SK-N-SH (cell line): Measurements from ENCODE around the gene ROM1. TPM values are rescaled to one million over a fixed set of nuclear protein-coding genes. Genes with fewer than 3 reads are reported as not detected.

Experiments
- CTCF ChIA-PET: fragments of 300-600, 350-600 bp; formaldehyde crosslinking; extraction: SDS; loops from one replicate; lab custom pipeline; 2021; lab: Yijun Ruan, JAX
- POLR2A ChIA-PET: fragments of 350-600 bp; sonication (Branson Sonifier 250); formaldehyde crosslinking; extraction: SDS; loops from one replicate; lab custom pipeline; 2020; ENCODE audit warnings: antibody characterized with exemption, inconsistent platforms; lab: Yijun Ruan, JAX
- DNase-seq: peaks from one replicate; pipeline ENCODE4 v3.0.0; 2012
- H2AFZ ChIP-seq: fragments of 200-600 bp; sonication (generic); 2 replicates; pipeline ENCODE4 v1.8.1; 2016; ENCODE audit warnings: antibody characterized with exemption, mild to moderate bottlenecking, low read depth
- H3F3A ChIP-seq: fragments of 200-600 bp; sonication (generic); replicated peaks from 2 replicates; pipeline ENCODE3; 2016; ENCODE audit warnings: antibody characterized with exemption, mild to moderate bottlenecking; ENCODE audit not compliant: insufficient read depth
- H3K27ac ChIP-seq, 2 experiments: fragments of 200-500 bp in 1 of 2; fragments of 200-600 bp in 1 of 2; sonication (Bioruptor generic) in 1 of 2; sonication (generic), shearing (Covaris generic) in 1 of 2; 2 replicates each; pipeline versions ENCODE4 v1.5.1 to v1.6.1; 2014 to 2016; ENCODE audit warnings: low read depth in 2 of 2, inconsistent platforms in 1 of 2, low read length in 1 of 2, mild to moderate bottlenecking in 1 of 2, mixed read lengths in 1 of 2
- H3K27me3 ChIP-seq: fragments of 200-600 bp; sonication (generic), shearing (Covaris generic); 2 replicates; pipeline ENCODE4 v1.6.1; 2016; ENCODE audit warnings: mixed run types; ENCODE audit not compliant: insufficient read depth
- H3K36me3 ChIP-seq, 2 experiments: fragments of 200-500 bp in 1 of 2; fragments of 200-600 bp in 1 of 2; sonication (Bioruptor generic) in 1 of 2; sonication (generic) in 1 of 2; replicated peaks in 1 of 2; 2 replicates each; pipeline versions ENCODE3 to v1.5.1; 2014 to 2016; ENCODE audit warnings: low read length in 1 of 2, mild to moderate bottlenecking in 1 of 2; ENCODE audit not compliant: insufficient read depth in 2 of 2, control insufficient read depth in 1 of 2
- H3K4me1 ChIP-seq, 2 experiments: fragments of 200-500 bp in 1 of 2; fragments of 200-600 bp in 1 of 2; sonication (Bioruptor generic) in 1 of 2; sonication (generic), shearing (Covaris generic) in 1 of 2; 2 replicates each; pipeline versions ENCODE4 v1.5.1 to v1.6.1; 2014 to 2016; ENCODE audit warnings: low read depth in 1 of 2, low read length in 1 of 2, mixed run types in 1 of 2; ENCODE audit not compliant: insufficient read depth in 2 of 2, control insufficient read depth in 1 of 2
- H3K4me2 ChIP-seq: fragments of 200-600 bp; sonication (generic), shearing (Covaris generic); 2 replicates; pipeline ENCODE4 v1.6.1; 2017; ENCODE audit warnings: mixed run types
- H3K4me3 ChIP-seq, 2 experiments: fragments of 200-500 bp in 1 of 2; fragments of 200-600 bp in 1 of 2; sonication (Bioruptor generic) in 1 of 2; sonication (generic), shearing (Covaris generic) in 1 of 2; 2 replicates each; pipeline versions ENCODE4 v1.5.1 to v1.8.1; 2014 to 2016; ENCODE audit warnings: low read depth in 2 of 2, inconsistent platforms in 1 of 2, low read length in 1 of 2, mild to moderate bottlenecking in 1 of 2, mixed read lengths in 1 of 2, moderate library complexity in 1 of 2
- H3K79me2 ChIP-seq: fragments of 200-600 bp; sonication (generic); 2 replicates; pipeline ENCODE4 v1.8.1; 2017; ENCODE audit warnings: mild to moderate bottlenecking; ENCODE audit not compliant: insufficient read depth
- H3K9ac ChIP-seq: fragments of 200-600 bp; sonication (generic); 2 replicates; pipeline ENCODE4 v1.6.1; 2017; ENCODE audit warnings: mixed run types
- H3K9me2 ChIP-seq: fragments of 200-600 bp; sonication (generic); 2 replicates; pipeline ENCODE4 v1.6.1; 2017; ENCODE audit warnings: mixed run types
- H3K9me3 ChIP-seq: fragments of 200-600 bp; sonication (generic); 2 replicates; pipeline ENCODE4 v1.6.1; 2017; ENCODE audit warnings: mixed run types, mild to moderate bottlenecking, moderate library complexity
- H4K20me1 ChIP-seq: fragments of 200-600 bp; sonication (generic); 2 replicates; pipeline ENCODE4 v1.6.1; 2017; ENCODE audit warnings: mild to moderate bottlenecking, mixed run types; ENCODE audit not compliant: insufficient read depth
- CHD2 ChIP-seq: fragments of 150-350 bp; IDR thresholded peaks from 2 replicates; pipeline ENCODE4 v1.6.1; 2018; ENCODE audit warnings: low read length; ENCODE audit not compliant: partially characterized antibody
- ELF1 ChIP-seq: IDR thresholded peaks from 2 replicates; pipeline ENCODE4 v1.4.0; 2012
- EP300 ChIP-seq, 2 experiments: IDR thresholded peaks; 2 replicates each; pipeline versions ENCODE4 v1.4.0 to v1.6.1; 2012; ENCODE audit warnings: borderline replicate concordance in 1 of 2, low read depth in 1 of 2, low read length in 1 of 2
- FOXM1 ChIP-seq: IDR thresholded peaks from 2 replicates; pipeline ENCODE4 v1.4.0; 2012; ENCODE audit warnings: low read depth, mild to moderate bottlenecking
- GABPA ChIP-seq: IDR thresholded peaks from 2 replicates; pipeline ENCODE4 v1.4.0; 2012; ENCODE audit warnings: low read depth, mild to moderate bottlenecking
- MEF2A ChIP-seq: IDR thresholded peaks from 2 replicates; pipeline ENCODE4 v1.4.0; 2012; ENCODE audit warnings: low read depth, borderline replicate concordance
- MXI1 ChIP-seq: IDR thresholded peaks from 2 replicates; pipeline ENCODE4 v1.6.1; 2012; ENCODE audit warnings: mild to moderate bottlenecking, low read depth, low read length, improper control_type of control experiment
- RAD21 ChIP-seq: IDR thresholded peaks from 2 replicates; pipeline ENCODE4 v1.6.1; 2012; ENCODE audit warnings: mild to moderate bottlenecking, low read length
- RCOR1 ChIP-seq: fragments of 150-350 bp; IDR thresholded peaks from 2 replicates; pipeline ENCODE4 v1.6.1; 2017; ENCODE audit warnings: antibody characterized with exemption, low read length
- RXRA ChIP-seq: IDR thresholded peaks from 2 replicates; pipeline ENCODE4 v1.4.0; 2012; ENCODE audit warnings: low read depth, mild to moderate bottlenecking, borderline replicate concordance
- TCF12 ChIP-seq: IDR thresholded peaks from 2 replicates; pipeline ENCODE4 v1.4.0; 2012
- TEAD4 ChIP-seq: IDR thresholded peaks from 2 replicates; pipeline ENCODE4 v1.4.0; 2012; ENCODE audit warnings: mild to moderate bottlenecking, borderline replicate concordance; ENCODE audit not compliant: insufficient read depth
- WGBS: methylation state at CpG from one replicate; pipeline ENCODE4 v1.1.6; 2017; ENCODE audit warnings: low lambda C conversion rate; 5-methylcytosine and 5-hydroxymethylcytosine counted together
- polyA plus RNA-seq, 3 experiments: library from polyadenylated mRNA; depleted of rRNA; stranded (reverse); fragments of >200 nt; gene quantifications; 2 replicates each; pipeline ENCODE4 v1.2.3, GENCODE V29; 2012
- TF ChIP-seq, protein P1 (sequence below): IDR thresholded peaks from 2 replicates; pipeline ENCODE4; 2012
- TF ChIP-seq, protein P2 (sequence below): fragments of 150-350 bp; IDR thresholded peaks from 2 replicates; pipeline ENCODE4 v1.6.1; 2016; ENCODE audit warnings: mild to moderate bottlenecking, low read depth, low read length
- TF ChIP-seq, protein P3 (sequence below): IDR thresholded peaks from 2 replicates; pipeline ENCODE4 v1.4.0; 2012; ENCODE audit warnings: low read depth, borderline replicate concordance

Gene ROM1
- polyA plus RNA-seq, 1 of the 3 experiments (the other 2 are of a cell fraction), result 7.3 TPM

DNA sequence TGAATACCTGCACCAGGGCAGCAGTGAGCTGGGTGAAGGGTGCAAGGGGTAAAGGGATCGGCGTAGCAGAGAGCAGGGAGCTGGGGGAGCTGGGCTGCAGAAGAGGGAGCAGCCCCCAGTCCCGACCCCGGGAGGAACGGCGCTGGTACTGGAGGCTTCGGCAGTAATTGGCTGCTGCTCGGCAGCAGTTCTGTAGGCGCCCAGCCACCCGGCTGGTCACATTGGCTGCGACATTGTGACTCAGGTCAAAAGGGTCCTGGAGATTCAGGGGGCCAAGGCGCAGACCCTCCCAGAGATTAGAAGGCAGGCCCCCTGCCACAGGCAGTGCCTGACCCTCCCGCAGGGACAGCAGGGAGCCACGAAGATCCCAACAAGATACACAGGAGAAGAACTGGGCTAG is 37.2 kb upstream of the ROM1 start:
- H3K4me2 ChIP-seq, result peak overlapping the region; percentile 80

DNA sequence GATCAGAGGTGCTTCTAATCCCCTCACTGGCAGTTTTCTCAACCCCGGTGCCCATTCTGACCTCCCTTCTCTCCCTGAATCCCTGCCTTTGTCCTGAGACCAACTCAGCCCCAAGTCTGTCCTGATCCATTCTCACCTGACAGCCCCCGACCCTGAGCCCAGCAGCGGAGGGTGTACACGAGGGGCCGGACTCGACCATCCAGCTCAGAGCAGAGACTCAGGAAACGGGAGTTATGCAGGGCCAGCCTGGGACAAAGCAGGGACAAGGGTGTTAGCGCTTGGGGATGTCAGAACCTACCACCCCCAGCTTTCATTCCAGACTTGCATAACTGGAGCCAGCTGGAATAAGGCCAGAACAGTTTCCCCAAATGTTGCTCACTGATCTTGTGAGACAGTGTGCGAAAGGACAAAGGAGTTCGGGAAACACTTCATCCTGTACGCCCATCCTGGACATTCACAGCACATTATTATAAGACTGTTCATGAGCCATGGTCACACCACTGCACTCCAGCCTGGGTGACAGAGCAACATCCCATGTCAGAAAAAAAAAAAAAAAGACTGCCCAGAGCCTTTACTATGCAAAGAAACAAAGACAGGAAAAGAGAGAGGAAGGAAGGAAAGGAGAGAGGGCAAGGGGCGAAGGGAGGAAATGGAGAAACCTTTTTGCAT is 35.9 kb upstream of the ROM1 start:
- ChIA-PET POLR2A (interaction anchor here (0.6 kb wide), 1 partner anchor 15 kb away, joined by 3 read pairs; no protein-coding TSS in a partner anchor), CTCF (interaction anchor here (1.0 kb wide), 1 partner anchor 14 kb away, joined by 3 read pairs; the partner anchor contains the start of gene TUT1)
- no peaks in the 10 kb centered on the region for H3K9me3 ChIP-seq
- no peaks in the 10 kb centered on the region for H3K9me2 ChIP-seq
- H3K9ac ChIP-seq, result no peak overlapping the region
- peaks cover 30 to 42% of the 10 kb centered on the region in 2 experiments for H3K36me3 ChIP-seq
- no peaks in the 10 kb centered on the region for H3K27me3 ChIP-seq
- no peak overlapping the region for H2AFZ ChIP-seq
- peaks cover 37% of the 10 kb centered on the region for H3K79me2 ChIP-seq
- no peak overlapping the region for H3K4me3 ChIP-seq
- DNase-seq, result no peak
- no peak overlapping the region for H3K4me2 ChIP-seq
- no peak for TF ChIP-seq GABPA
- H3K27ac ChIP-seq, result no peak overlapping the region
- H3F3A ChIP-seq, result peaks cover 4% of the 10 kb centered on the region
- peaks cover 14% of the 10 kb centered on the region in 2 experiments; a peak in 3 of 4 replicates for H3K4me1 ChIP-seq
- 92% methylated on average over 12 of the region's 12 CpGs for WGBS
- H4K20me1 ChIP-seq, result peaks cover 7% of the 10 kb centered on the region; the same call in 1 of the 2 replicates

More for the DNA sequence above, 37.2 kb upstream of the ROM1 start:
- Histone ChIP-seq H3F3A (peaks cover 10% of the 10 kb centered on the region), H3K4me3 (no peak overlapping the region), H3K79me2 (peaks cover 46% of the 10 kb centered on the region)
- CTCF ChIA-PET, result interaction anchor here (1.2 kb wide), 1 partner anchor 23 kb away, joined by 3 read pairs; no protein-coding TSS in a partner anchor
- POLR2A ChIA-PET, result no interaction called here
- TF ChIP-seq, protein P1, sequence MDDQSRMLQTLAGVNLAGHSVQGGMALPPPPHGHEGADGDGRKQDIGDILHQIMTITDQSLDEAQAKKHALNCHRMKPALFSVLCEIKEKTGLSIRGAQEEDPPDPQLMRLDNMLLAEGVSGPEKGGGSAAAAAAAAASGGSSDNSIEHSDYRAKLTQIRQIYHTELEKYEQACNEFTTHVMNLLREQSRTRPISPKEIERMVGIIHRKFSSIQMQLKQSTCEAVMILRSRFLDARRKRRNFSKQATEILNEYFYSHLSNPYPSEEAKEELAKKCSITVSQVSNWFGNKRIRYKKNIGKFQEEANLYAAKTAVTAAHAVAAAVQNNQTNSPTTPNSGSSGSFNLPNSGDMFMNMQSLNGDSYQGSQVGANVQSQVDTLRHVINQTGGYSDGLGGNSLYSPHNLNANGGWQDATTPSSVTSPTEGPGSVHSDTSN, result no peak
- no peak for TF ChIP-seq ELF1
- TF ChIP-seq EP300 (IDR thresholded peaks at IDR 0.05; ENCODE audit: borderline replicate concordance in 1 of 2, low read depth in 1 of 2, low read length in 1 of 2), result no peak
- TF ChIP-seq, all 33 proteins: peak for 0
- H3K9me2 ChIP-seq, result no peaks in the 10 kb centered on the region
- no peak overlapping the region for H3K27ac ChIP-seq
- peaks cover 16 to 28% of the 10 kb centered on the region in 2 experiments; a peak in 3 of 4 replicates for H3K4me1 ChIP-seq
- no peak for DNase-seq
- peaks cover 32 to 47% of the 10 kb centered on the region in 2 experiments for H3K36me3 ChIP-seq
- WGBS, result 97% methylated on average over 11 of the region's 14 CpGs
- no peak overlapping the region for H2AFZ ChIP-seq
- no peaks in the 10 kb centered on the region for H3K27me3 ChIP-seq
- peaks cover 17% of the 10 kb centered on the region for H4K20me1 ChIP-seq
- H3K9me3 ChIP-seq, result no peaks in the 10 kb centered on the region
- no peak overlapping the region for H3K9ac ChIP-seq

DNA sequence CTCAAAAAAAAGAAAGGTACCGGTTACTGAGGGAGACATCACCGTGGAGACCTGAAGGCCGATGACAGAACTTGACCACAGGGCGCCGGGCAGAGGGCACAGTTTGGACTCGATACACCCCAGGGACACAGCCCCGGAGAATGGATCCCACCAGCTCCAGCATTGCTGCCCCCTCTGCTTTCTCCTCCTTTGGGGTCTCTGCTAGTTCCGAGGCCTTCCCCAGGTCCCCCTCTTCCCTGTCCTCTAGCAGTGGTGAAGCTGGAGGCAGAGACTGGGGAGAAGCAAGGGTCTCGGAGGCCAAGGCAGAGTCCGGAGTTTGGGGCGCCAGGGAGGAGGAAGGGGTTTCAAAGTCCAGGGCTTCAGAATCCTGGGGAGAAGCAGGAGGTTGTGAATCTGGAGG is 34.5 kb upstream of the ROM1 start:
- Histone ChIP-seq H3K27me3 (no peaks in the 10 kb centered on the region), H3K4me2 (no peak overlapping the region), H4K20me1 (no peaks in the 10 kb centered on the region), H3K9me2 (no peaks in the 10 kb centered on the region), H3K27ac (no peak overlapping the region), H2AFZ (no peak overlapping the region), H3K9me3 (no peaks in the 10 kb centered on the region), H3K4me3 (no peak overlapping the region), H3K36me3 (peaks cover 27 to 43% of the 10 kb centered on the region in 2 experiments), H3K9ac (no peak overlapping the region), H3K79me2 (peaks cover 33% of the 10 kb centered on the region), H3K4me1 (peaks cover 8 to 10% of the 10 kb centered on the region in 2 experiments; a peak in 1 of 4 replicates), H3F3A (no peaks in the 10 kb centered on the region)
- DNase-seq, result no peak
- WGBS, result 99% methylated on average over 11 of the region's 11 CpGs
- CTCF ChIA-PET, result interaction anchor here (0.6 to 1.6 kb wide), 2 partner anchors 15 to 95 kb away, joined by 3 to 6 read pairs; no protein-coding TSS in a partner anchor
- POLR2A ChIA-PET, result no interaction called here
- TF ChIP-seq, protein P2, sequence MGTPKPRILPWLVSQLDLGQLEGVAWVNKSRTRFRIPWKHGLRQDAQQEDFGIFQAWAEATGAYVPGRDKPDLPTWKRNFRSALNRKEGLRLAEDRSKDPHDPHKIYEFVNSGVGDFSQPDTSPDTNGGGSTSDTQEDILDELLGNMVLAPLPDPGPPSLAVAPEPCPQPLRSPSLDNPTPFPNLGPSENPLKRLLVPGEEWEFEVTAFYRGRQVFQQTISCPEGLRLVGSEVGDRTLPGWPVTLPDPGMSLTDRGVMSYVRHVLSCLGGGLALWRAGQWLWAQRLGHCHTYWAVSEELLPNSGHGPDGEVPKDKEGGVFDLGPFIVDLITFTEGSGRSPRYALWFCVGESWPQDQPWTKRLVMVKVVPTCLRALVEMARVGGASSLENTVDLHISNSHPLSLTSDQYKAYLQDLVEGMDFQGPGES, result no peak
- TF ChIP-seq FOXM1 (no peak), EP300 (IDR thresholded peaks at IDR 0.05; ENCODE audit: borderline replicate concordance in 1 of 2, low read depth in 1 of 2, low read length in 1 of 2) (no peak), MEF2A (no peak), RCOR1 (no peak), RAD21 (no peak), GABPA (no peak), RXRA (no peak), MXI1 (no peak), TEAD4 (no peak), ELF1 (no peak), CHD2 (no peak), TCF12 (no peak)
- TF ChIP-seq, protein P3, sequence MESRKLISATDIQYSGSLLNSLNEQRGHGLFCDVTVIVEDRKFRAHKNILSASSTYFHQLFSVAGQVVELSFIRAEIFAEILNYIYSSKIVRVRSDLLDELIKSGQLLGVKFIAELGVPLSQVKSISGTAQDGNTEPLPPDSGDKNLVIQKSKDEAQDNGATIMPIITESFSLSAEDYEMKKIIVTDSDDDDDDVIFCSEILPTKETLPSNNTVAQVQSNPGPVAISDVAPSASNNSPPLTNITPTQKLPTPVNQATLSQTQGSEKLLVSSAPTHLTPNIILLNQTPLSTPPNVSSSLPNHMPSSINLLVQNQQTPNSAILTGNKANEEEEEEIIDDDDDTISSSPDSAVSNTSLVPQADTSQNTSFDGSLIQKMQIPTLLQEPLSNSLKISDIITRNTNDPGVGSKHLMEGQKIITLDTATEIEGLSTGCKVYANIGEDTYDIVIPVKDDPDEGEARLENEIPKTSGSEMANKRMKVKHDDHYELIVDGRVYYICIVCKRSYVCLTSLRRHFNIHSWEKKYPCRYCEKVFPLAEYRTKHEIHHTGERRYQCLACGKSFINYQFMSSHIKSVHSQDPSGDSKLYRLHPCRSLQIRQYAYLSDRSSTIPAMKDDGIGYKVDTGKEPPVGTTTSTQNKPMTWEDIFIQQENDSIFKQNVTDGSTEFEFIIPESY, result no peak
- TF ChIP-seq, protein P1, result no peak
